Measurements from ENCODE around the gene PRKN.

Gene PRKN

GRCh38 chr6:162644153-162644552 is 83.4 kb downstream of the PRKN start:
- no peaks in the 10 kb centered on the region for H3K4me1 ChIP-seq (ENCODE audit: insufficient read depth, poor library complexity, severe bottlenecking)
- DNase-seq (ENCODE audit: low spot score) (no peak), ATAC-seq (ENCODE audit: low read depth) (no peak)
- H3K27me3 ChIP-seq (ENCODE audit: insufficient read depth, poor library complexity, severe bottlenecking) = no peaks in the 10 kb centered on the region
- H3K36me3 ChIP-seq (ENCODE audit: low read depth) = no peaks in the 10 kb centered on the region
- H3K4me3 ChIP-seq (ENCODE audit: severe bottlenecking) = no peak overlapping the region
- TF ChIP-seq CTCF (IDR thresholded peaks at IDR 0.05; ENCODE audit: poor library complexity, severe bottlenecking) = no peak
- no peak overlapping the region for H3K27ac ChIP-seq (ENCODE audit: poor library complexity, severe bottlenecking)
- no peaks in the 10 kb centered on the region for H3K9me3 ChIP-seq (ENCODE audit: severe bottlenecking)

GRCh38 chr6:162640756-162641155 is 86.8 kb downstream of the PRKN start:
- H3K4me3 ChIP-seq (ENCODE audit: severe bottlenecking) = no peak overlapping the region
- H3K9me3 ChIP-seq (ENCODE audit: severe bottlenecking) = no peaks in the 10 kb centered on the region
- ATAC-seq (ENCODE audit: low read depth) (no peak), DNase-seq (ENCODE audit: low spot score) (no peak)
- no peak for TF ChIP-seq CTCF (IDR thresholded peaks at IDR 0.05; ENCODE audit: poor library complexity, severe bottlenecking)
- no peaks in the 10 kb centered on the region for H3K27me3 ChIP-seq (ENCODE audit: insufficient read depth, poor library complexity, severe bottlenecking)
- no peaks in the 10 kb centered on the region for H3K4me1 ChIP-seq (ENCODE audit: insufficient read depth, poor library complexity, severe bottlenecking)
- H3K27ac ChIP-seq (ENCODE audit: poor library complexity, severe bottlenecking) = no peak overlapping the region
- no peaks in the 10 kb centered on the region for H3K36me3 ChIP-seq (ENCODE audit: low read depth)

GRCh38 chr6:162639951-162640350 is 87.6 kb downstream of the PRKN start:
- no peak overlapping the region for H3K4me3 ChIP-seq (ENCODE audit: severe bottlenecking)
- H3K4me1 ChIP-seq (ENCODE audit: insufficient read depth, poor library complexity, severe bottlenecking) = no peaks in the 10 kb centered on the region
- ATAC-seq (ENCODE audit: low read depth) = no peak
- no peak overlapping the region for H3K27ac ChIP-seq (ENCODE audit: poor library complexity, severe bottlenecking)
- no peaks in the 10 kb centered on the region for H3K9me3 ChIP-seq (ENCODE audit: severe bottlenecking)
- DNase-seq (ENCODE audit: low spot score) = no peak
- no peaks in the 10 kb centered on the region for H3K36me3 ChIP-seq (ENCODE audit: low read depth)
- no peaks in the 10 kb centered on the region for H3K27me3 ChIP-seq (ENCODE audit: insufficient read depth, poor library complexity, severe bottlenecking)
- TF ChIP-seq CTCF (IDR thresholded peaks at IDR 0.05; ENCODE audit: poor library complexity, severe bottlenecking) = no peak

GRCh38 chr6:162638931-162639574 is 88.5 kb downstream of the PRKN start:
- H3K27me3 ChIP-seq (ENCODE audit: insufficient read depth, poor library complexity, severe bottlenecking) = no peaks in the 10 kb centered on the region
- no peak for ATAC-seq (ENCODE audit: low read depth)
- no peak for TF ChIP-seq CTCF (IDR thresholded peaks at IDR 0.05; ENCODE audit: poor library complexity, severe bottlenecking)
- no peaks in the 10 kb centered on the region for H3K4me1 ChIP-seq (ENCODE audit: insufficient read depth, poor library complexity, severe bottlenecking)
- no peak for DNase-seq (ENCODE audit: low spot score)
- H3K9me3 ChIP-seq (ENCODE audit: severe bottlenecking) = no peaks in the 10 kb centered on the region
- H3K27ac ChIP-seq (ENCODE audit: poor library complexity, severe bottlenecking) = no peak overlapping the region
- H3K4me3 ChIP-seq (ENCODE audit: severe bottlenecking) = no peak overlapping the region
- no peaks in the 10 kb centered on the region for H3K36me3 ChIP-seq (ENCODE audit: low read depth)

GRCh38 chr6:162637317-162637716 is 90.2 kb downstream of the PRKN start:
- Histone ChIP-seq H3K36me3 (ENCODE audit: low read depth) (no peaks in the 10 kb centered on the region), H3K4me3 (ENCODE audit: severe bottlenecking) (no peak overlapping the region), H3K4me1 (ENCODE audit: insufficient read depth, poor library complexity, severe bottlenecking) (no peaks in the 10 kb centered on the region), H3K27ac (ENCODE audit: poor library complexity, severe bottlenecking) (no peak overlapping the region), H3K27me3 (ENCODE audit: insufficient read depth, poor library complexity, severe bottlenecking) (no peaks in the 10 kb centered on the region), H3K9me3 (ENCODE audit: severe bottlenecking) (no peaks in the 10 kb centered on the region)
- TF ChIP-seq CTCF (IDR thresholded peaks at IDR 0.05; ENCODE audit: poor library complexity, severe bottlenecking) = no peak
- DNase-seq (ENCODE audit: low spot score) (no peak), ATAC-seq (ENCODE audit: low read depth) (no peak)
